ENCODE results near the gene PROP1.
"Not testable (repeated sequence)": the region's sequence is repeated elsewhere in the genome, so short reads cannot be mapped to it uniquely, and the experiment has no call there.

DNA sequence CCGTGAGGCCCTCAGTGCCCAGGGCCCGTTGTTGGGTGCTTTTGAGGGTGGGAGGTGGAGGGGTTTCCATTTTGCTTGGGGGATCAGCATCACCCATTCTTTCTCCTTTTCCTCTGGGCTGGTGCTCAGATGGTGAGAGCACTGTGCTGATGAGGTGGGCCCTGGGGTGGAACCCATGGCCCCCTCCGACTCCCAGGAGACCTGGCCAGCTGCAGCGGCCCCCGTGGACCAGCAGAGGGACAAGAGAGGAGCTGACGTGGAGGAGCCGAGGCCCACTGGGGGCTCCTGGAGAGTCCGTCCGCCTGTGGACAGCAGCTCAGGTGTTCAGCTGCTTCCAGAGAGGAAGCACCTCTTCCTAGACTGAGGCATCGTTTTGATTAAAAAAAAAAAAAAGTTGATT, 46.4 kb downstream of the PROP1 start:
- TF ChIP-seq, protein P1, sequence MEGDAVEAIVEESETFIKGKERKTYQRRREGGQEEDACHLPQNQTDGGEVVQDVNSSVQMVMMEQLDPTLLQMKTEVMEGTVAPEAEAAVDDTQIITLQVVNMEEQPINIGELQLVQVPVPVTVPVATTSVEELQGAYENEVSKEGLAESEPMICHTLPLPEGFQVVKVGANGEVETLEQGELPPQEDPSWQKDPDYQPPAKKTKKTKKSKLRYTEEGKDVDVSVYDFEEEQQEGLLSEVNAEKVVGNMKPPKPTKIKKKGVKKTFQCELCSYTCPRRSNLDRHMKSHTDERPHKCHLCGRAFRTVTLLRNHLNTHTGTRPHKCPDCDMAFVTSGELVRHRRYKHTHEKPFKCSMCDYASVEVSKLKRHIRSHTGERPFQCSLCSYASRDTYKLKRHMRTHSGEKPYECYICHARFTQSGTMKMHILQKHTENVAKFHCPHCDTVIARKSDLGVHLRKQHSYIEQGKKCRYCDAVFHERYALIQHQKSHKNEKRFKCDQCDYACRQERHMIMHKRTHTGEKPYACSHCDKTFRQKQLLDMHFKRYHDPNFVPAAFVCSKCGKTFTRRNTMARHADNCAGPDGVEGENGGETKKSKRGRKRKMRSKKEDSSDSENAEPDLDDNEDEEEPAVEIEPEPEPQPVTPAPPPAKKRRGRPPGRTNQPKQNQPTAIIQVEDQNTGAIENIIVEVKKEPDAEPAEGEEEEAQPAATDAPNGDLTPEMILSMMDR (IDR thresholded peaks at IDR 0.05 in 4 of 5, conservative IDR thresholded peaks at IDR 0.05 in 1 of 5): not testable (repeated sequence)
- not testable (repeated sequence) for TF ChIP-seq POLR2A (IDR thresholded peaks at IDR 0.05)
